GM18873 (cell line): ENCODE results near the gene EEFSEC.

Experiments used
- ATAC-seq: cut with Tn5 transposase; IDR thresholded peaks from one replicate; pipeline ENCODE4 v1.9.1; 2021; ENCODE audit warnings: mild to moderate bottlenecking, moderate library complexity, moderate number of reproducible peaks; ENCODE audit not compliant: unreplicated experiment, low FRiP score

EEFSEC gene

GRCh38 chr3:128153156-128154041, at the start of gene EEFSEC:
TSS of gene EEFSEC (plus strand) at chr3:128153481. CDS start at chr3:128153508, 27 bp downstream.
- ATAC-seq = peak; percentile 62

GRCh38 chr3:128107834-128108233, 45.4 kb upstream of the EEFSEC start:
- ATAC-seq = no peak

- no peak for ATAC-seq
These were observed 42.1 kb upstream of the EEFSEC start for GRCh38 chr3:128111147-128111546.

GRCh38 chr3:128112357-128112968, 40.8 kb upstream of the EEFSEC start:
- no peak for ATAC-seq

- ATAC-seq = no peak
These were observed 39.2 kb upstream of the EEFSEC start for GRCh38 chr3:128113817-128114794.

GRCh38 chr3:128122013-128122412, 31.3 kb upstream of the EEFSEC start:
- no peak for ATAC-seq

GRCh38 chr3:128123156-128123537, 30.1 kb upstream of the EEFSEC start:
- no peak for ATAC-seq

- peak; percentile 93 for ATAC-seq
These were observed 29.5 kb upstream of the EEFSEC start, which contains the start of gene RUVBL1 for GRCh38 chr3:128123538-128124368. TSS of gene RUVBL1 (minus strand) at chr3:128123812. CDS start at chr3:128123724, 88 bp downstream.

- ATAC-seq = no peak
These were observed 26.0 kb upstream of the EEFSEC start for GRCh38 chr3:128127236-128127635.

- no peak for ATAC-seq
These were observed 25.0 kb upstream of the EEFSEC start for GRCh38 chr3:128128251-128128650.

- no peak for ATAC-seq
These were observed 21.2 kb upstream of the EEFSEC start for GRCh38 chr3:128131897-128132646.

GRCh38 chr3:128133273-128133883, 19.9 kb upstream of the EEFSEC start:
- ATAC-seq = no peak

GRCh38 chr3:128143496-128143895, 9.8 kb upstream of the EEFSEC start:
- ATAC-seq = no peak

- no peak for ATAC-seq
These were observed 8.6 kb upstream of the EEFSEC start for GRCh38 chr3:128144512-128145187.

- ATAC-seq = no peak
These were observed 8.0 kb upstream of the EEFSEC start for GRCh38 chr3:128145279-128145678.

GRCh38 chr3:128146201-128146600, 7.1 kb upstream of the EEFSEC start:
- no peak for ATAC-seq

- ATAC-seq = no peak
These were observed 3.6 kb upstream of the EEFSEC start for GRCh38 chr3:128149650-128150049.

- ATAC-seq = no peak
These were observed 1.5 kb upstream of the EEFSEC start for GRCh38 chr3:128151758-128152274.
